ENCODE results near the gene PHLDB2.

- TF ChIP-seq CTCF (optimal IDR thresholded peaks at IDR 0.05 in 1 of 3, IDR thresholded peaks at IDR 0.05 in 1 of 3, conservative IDR thresholded peaks at IDR 0.05 in 1 of 3; ENCODE audit: extremely low read depth in 1 of 3, insufficient read depth in 2 of 3, low read length in 3 of 3) (no peak), EZH2 (IDR thresholded peaks at IDR 0.05; ENCODE audit: low read length) (no peak)
These were observed 89.7 kb downstream of the PHLDB2 start for GRCh38 chr3:111948786-111949185.

Data from keratinocyte (primary cell).